Activated CD8-positive, alpha-beta memory T cell treated with anti-CD3 and anti-CD28 coated beads for 1 hour (primary cell): ENCODE measurements around the gene TSC22D1.

Experiments
- DNase-seq, 2 donors: peaks; one replicate each; pipeline ENCODE4 v3.0.0-alpha.2; 2020; ENCODE audit warnings: low read depth in 1 of 2; ENCODE audit errors: extremely low read depth in 1 of 2

The TSC22D1 gene

DNA sequence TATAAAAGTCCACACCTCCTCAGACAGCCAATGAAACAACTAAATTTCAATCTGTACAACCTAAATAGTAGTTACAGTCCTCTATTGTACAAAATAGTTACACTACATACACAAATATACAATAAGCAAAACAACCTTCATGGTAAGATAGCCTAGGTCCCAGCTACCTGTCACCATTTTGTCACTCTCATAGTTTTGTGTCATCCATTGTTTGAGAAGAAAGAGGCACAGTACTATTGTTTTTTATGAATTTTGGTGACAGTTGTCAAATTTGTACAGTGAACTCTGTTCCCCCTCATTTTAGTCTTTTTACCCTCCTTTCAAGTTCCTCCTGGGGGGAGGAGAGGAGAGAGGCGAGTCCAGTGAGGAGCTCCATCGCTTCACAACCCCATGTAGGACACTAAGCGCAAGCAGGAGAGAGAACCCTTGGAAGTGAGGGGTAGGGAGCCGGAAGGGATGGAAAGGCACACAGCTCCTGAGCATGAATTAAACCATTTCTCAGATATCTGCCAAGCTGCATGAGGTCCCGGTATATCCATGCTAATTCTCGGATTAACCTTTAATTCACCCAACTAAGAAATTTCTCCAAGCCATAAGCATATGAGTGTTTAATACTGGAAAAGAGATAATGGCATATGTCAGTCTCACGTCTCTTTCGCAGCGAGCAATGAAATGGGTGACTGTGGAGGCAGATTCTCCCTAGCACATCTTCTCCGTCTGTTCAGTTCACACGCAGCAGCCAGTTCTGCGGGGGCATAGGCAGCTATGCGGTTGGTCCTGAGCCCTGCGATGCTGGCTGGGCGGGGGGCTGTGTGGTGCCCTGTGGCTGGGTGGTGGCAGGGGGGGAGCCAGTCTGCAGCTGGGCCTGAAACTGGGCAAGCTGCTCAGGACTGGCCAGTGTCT is 142.0 kb downstream of the TSC22D1 start:
- DNase-seq, result no peak

DNA sequence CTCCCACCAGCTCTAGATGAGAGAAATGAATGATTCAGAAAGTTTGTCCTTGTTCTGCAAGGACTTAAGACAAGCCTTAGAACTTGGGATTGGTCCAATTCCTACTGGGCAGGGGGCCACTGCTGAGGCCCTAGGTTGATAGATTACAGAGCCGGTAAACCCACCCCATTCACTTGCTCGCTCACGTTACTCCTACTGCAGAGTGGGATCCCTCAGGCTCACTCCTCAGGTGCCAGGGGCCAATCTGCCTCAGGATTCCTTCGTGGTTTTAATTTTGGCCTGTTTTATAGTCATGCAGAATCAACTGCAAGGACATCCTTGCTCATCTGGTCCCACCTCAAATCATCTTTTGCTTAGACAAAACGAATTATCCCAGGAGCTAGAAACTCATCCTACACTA is 143.5 kb downstream of the TSC22D1 start:
- no peak for DNase-seq

DNA sequence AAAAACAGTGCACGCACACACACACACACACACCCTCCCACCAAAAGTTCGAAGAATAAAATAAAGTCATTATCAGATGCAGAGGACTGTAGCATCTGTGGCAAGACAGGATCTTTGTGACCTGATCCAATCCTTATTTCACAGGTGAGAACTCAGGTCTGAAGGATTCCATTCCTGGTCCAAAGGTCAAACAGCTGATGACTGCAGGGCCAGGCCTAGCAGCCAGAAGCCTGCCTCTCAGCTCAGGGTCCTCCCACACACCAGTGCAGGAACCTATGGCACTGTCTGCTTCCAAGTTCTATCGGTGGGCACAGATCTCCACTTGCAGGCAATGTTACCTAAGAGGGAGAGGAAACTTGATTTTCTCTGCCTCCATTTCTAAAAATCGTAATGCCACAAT is 145.0 kb downstream of the TSC22D1 start:
- no peak for DNase-seq

DNA sequence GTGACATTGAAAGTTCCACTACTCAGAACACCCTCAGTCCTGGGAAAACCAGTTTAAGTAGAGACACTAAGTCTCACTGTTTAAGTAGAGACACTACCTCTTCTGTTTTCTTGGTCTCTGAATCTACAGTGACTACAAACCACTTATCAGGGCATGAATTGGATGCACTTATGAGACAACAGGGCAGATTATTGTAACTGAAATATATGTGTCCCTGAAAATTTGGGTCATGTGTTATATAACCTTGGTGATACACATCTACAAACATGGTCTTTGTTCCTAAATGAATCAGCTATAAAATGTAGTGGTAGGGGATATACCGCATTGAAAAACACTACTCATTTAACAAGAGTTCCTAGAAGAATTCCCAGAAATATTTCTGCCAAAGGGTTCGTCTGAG is 146.8 kb downstream of the TSC22D1 start:
- DNase-seq, result no peak

DNA sequence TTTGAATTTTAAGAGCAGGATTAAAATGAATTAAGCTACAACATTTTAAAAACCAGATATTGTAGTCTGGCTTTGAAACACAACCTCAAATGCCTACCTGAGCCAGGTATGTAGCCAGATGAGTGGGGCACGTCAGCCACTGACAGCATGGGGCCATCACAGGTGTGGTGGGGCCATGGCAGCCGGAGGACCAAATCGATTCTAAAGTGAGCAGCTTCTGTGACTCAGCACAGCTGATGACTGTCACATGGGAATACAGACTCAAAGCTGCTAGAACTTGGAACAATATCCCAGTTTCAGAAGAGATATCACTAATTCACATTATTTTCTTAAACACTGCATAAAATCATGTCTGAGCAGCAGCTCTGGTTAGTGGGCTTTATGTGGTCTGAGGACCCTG is 149.7 kb downstream of the TSC22D1 start:
- DNase-seq, result no peak

DNA sequence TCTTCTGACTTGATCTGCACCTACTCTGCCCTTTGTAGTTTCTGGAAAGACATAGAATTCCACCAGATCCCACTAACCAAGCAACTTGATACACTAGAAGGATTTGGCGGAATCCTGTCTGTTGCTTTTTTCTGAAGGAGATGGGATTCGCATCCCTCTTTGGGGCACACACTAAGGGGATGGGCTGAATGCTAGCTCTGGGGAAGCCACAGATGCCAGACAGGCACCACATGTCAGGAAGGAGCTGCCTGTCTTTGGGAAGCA is 150.4 kb downstream of the TSC22D1 start:
- DNase-seq, result no peak

DNA sequence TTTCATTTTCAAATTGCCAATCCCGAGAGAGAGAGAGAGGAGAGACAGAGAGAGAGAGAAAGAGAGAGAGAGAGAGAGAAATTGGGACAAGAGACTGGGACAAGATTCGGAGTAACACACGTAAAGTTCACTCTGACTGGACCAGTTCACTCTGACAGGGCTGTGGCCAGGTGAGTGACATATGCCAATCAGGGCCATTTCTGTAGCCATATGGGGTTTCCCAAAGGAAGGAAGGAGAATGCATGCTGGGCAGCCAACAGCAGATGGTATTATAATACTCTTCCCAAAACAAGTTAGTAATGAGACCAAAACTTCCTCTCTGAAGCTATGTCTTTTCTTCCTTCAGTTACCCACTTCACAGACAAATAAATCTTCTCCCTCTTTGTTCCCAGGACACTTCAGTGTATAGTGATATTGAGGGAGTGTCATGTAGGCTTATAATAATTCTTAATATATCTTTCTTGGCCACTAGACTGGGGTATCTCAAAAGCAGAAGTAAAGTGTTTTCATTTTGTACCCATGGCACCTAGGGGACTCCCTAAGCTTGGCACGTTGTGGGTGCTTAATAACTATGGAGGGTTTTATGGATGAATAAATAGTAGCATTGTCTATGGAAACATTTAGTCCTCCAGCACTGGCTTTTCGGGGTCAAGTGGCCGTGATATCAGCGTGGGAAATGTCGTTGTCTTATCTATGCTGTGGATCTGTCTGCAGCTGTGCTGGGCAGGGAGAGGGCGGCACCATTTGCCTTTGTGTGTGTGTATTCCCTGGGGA is 150.9 kb downstream of the TSC22D1 start:
- no peak for DNase-seq

DNA sequence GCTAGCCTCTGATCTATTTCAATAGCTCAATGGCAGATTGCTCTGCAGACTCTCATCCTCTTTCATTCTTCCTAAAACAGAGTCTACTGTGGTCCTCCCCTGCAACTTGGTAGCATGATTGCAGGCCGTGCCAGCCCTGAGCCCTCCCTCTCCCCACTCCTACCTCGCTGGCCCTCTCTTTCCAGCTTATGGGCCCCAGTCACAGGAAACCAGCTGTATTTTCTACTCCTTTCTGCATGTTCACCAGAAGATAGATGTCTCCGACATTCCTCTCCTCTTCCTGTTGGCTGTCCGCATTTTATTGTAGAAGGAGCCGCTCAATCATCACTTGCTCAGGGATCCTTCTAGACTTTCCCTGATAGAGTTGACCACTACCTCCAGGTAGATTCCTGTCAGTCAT is 152.3 kb downstream of the TSC22D1 start:
- DNase-seq, result no peak

DNA sequence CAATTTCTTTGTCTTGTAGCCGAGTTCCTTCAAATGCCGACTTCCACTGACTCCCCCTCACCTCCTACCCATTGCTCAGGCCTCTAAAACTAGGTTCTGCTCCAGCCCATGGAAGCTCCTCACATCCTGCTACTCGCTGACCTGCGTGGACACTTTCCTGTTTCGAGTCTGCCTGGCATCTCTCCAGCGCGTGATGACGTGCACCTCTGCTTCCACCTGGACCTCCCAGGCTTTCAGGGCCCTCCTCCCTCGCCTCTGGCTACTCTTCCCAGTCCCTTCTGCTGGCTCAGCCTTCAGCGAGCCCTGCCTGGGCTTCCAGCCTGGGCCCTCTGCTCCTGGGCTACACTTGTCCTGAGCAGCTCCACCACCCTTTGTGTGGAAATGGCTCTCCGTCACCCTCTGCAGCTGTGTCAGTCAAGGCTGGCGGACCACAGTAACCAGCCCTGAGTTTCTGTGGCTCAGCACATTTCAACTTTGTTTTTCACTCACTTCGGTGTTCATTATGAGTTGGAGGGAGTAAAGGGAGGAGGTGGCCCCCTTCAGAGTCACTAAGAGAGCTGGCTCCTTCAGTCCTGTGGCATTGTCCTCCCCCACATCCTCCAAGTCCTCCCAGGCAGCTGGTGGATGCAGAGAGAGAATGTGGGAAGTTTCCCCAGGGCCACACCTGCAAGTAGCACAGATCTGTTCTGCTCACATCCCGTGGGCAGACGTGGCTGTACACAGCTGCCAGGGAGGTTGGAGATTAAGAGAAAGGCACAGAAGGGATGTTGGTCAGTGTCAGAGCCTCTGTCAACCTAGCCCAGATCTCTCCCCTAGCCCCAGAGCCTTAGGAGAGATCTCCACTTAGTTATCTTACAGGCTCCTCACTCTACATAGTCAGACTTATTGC is 153.1 kb downstream of the TSC22D1 start:
- DNase-seq, result no peak

DNA sequence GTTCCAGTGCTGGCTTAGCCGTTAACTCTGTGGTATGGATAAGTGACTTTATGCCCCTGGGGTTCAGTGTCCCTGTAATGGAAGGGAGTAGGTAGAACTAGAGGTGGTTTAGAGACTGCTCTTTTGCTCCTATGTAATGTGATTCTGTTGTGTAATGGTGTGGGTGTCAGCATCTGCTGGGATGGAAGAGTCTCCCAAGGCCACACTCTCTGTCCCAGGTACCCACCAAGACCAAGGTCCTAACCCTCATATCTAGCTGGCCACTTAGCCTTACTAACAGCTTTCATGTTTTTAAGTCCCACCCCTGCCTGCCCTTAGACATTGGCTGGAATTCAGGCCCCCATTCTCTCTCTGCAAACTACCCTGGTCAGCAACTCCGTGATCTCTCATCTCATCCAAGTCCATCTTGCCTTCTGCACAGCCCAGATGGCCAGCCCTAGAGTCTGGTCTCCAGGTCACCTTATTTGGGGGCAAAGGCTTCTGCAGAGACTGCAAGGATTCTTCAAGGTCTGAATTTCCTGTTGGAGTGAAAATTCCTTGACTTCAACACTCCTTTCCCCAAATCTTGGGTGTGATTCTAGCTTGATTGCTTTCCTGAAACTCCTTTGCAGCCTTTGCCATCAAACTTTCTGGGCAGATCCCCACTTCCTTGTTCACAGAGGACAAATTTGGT is 154.1 kb downstream of the TSC22D1 start:
- no peak for DNase-seq

DNA sequence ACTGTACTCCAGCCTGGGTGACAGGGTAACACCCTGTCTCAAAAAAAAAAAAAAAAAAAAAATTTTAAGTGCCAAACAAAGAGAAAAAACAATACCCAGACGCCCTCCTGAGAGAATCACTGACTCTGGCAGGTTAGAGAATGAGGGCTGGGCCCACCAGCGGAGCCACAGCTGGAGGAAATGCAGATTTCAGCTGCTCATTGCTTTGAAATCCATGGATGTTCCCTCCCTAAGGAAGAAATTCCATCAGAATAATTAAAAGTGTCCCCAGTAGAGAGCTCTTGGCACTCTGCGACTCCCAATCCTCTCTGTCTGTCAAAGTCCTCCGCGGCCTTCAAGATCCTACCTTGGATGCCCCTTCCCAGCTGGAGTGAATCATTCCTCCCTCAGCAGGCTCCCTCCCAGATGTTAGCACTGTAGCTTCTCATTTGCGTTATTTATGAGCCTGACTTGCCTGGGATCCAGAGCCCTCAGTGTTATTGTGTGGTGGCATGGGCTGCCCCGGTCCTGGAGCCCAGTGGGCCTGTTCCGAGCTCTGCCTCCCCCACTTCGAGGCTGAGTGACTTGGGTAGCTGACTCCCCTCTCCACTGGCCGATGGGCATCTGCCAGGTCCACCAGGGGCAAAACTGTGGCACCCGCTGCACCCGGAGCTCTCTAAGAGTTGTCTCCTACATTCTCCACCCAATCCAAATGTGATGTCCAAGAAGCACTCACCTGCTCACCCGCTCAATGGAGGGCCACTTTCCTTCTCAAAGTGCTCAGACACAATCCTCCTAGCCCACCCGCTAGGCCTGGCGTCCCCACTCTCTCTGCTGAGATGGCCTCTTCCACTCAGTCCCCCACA is 155.5 kb downstream of the TSC22D1 start:
- DNase-seq, result no peak

DNA sequence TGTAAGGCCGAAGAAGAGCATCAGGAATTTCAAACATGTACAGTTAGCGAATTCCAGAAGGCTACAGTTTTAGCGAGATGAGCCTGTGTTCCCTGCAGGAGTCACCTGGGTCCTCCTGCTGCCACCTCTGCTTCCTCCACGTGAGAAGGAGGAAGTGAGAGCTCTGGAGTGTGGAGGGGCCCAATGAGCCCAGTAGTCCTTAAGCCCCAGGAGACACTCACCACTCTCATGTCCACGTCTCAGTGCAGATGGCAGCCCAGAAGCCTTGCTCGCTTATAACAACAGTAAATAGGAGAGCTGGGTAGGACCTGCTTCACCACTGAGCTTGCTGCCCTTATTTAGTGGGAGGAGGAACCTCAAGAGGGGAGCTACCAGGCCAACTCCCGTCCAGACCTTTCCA is 158.3 kb downstream of the TSC22D1 start:
- no peak for DNase-seq

DNA sequence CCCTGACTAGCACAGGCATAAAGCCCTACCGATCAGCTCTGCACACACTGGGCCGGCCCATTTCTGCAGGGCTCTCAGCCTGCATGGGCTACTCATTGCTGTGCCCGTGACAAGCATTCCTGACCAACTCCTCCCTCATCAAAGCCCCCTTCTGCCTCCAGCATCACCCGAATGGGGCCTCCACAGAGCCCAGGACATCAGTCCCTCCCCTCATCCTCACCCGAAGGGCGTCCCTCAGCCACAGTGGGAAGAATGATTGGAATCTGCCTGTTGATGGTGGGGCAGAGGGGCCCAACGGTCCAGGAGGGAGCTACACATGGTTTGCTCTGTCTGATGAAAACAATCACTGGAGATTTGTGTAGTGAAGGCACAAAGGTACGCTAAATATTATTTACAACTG is 158.7 kb downstream of the TSC22D1 start:
- no peak for DNase-seq

DNA sequence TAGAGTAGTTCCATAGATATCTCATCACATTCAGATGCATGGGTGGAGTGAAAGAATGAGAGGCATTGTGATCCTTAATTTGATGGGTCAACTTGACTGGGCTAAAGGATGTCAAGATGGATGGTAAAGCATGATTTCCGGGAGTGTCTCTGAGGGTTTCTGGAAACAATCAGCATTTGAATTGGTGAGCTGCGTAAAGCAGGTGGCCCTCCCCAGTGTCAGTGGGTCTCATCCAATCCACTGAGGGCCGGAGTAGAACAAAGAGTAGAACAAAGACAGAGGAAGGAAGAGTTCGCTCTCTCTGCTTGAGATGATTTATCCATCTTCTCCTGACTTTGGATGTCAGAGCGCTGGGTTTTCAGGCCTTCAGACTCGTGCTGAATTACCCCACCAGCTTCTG is 159.4 kb downstream of the TSC22D1 start:
- DNase-seq, result no peak

DNA sequence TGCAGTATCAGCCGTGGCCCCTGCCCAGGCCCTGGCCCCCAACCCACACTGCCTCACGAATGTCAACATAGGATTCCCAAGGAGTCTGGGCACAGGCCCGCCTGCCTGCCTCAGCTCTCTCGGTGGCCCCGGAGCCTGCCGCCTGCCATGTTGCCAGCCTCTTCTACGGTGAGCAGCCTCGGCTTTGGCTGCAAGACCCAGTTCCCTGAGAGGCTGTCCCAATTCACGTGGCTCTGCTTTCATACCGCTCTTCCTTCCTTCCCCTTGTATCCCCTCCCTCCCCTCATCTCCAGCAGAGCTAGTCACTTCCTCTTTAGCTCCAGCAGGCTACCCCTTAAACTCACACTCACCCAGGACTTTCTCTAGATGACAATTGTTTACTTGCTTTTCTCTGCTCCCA is 159.8 kb downstream of the TSC22D1 start:
- no peak for DNase-seq

DNA sequence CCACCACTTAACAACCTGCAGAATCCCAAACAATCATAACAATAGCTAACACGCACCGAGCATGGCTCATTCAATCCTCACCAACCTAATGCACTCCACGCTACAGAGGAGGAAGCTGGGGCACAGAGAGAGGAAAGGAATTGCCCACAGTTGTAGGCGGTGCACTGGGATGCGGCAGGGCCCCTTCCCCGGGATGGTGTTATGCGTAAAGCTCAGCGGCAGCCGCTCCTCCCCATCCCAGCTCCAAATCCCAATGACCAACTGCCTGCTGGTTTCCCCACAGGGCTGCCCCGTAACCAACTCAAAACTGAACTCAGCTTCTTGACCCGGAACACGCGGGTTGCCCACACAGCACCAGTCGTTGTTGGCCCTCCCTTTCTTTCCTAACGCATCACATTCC is 160.3 kb downstream of the TSC22D1 start:
- no peak for DNase-seq

DNA sequence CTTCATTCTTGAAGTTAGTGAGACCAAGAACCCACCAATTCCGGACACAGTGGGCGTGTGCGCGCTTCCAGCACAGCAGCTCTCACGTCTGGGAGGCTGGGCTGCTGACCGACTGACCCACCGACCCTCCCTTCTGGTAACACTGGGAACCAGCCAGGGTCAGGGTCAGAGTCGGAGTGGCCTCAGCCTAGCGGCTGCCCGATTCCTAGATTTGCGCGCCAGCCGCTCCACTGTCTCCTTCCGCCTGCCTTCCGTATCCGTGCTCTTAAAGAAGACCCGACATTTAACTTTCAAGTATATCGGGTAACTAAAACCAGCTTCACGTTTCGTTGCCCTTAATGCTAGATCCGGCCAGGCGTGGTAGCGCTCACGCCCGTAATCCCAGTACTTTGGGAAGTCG is 161.4 kb downstream of the TSC22D1 start:
- no peak for DNase-seq

DNA sequence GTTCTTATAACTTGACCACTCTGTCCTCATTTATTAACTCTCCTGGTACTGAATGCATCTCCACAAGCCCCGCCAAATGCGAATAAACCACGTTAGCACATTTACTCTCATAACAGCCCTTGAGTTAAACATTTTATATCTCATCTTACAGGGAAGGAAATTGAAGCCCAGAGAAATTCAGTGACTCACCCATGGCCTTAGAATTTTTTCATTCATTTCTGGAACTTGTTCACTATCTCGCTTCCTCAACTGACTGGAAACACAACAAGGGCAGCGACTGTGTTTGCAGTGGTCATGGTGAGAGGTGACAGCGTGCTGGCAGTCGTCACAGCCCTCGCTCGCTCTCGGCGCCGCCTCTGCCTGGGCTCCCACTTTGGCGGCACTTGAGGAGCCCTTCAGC is 163.0 kb downstream of the TSC22D1 start:
- DNase-seq, result no peak

DNA sequence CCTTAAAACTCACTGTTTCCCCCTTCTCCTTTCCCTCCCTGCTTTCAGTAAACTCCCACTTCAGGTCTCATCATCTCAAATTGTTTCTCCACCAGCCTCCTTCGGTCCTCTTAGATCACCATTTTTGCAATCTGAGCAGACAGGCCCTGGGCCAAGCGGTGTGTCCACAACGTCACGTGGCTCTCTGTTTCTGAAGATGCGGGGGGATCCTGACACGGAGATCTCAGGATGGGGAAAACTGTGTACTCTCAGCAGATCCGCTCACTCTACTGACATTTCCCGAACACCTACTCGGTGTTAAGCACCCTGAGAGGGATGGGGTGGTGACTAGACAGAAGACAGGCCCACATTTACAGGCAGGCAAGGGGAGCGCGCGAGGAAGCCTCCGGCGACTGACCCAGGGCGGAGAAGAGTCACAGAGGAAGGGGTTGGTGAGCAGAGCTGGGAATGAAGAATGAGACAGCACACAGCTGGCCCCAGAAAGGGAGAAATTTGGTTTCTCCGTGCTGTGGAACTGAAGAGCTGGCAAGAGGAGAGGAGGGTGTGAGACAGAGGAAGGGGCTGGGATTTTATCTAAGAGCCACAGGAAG is 163.7 kb downstream of the TSC22D1 start:
- no peak for DNase-seq

DNA sequence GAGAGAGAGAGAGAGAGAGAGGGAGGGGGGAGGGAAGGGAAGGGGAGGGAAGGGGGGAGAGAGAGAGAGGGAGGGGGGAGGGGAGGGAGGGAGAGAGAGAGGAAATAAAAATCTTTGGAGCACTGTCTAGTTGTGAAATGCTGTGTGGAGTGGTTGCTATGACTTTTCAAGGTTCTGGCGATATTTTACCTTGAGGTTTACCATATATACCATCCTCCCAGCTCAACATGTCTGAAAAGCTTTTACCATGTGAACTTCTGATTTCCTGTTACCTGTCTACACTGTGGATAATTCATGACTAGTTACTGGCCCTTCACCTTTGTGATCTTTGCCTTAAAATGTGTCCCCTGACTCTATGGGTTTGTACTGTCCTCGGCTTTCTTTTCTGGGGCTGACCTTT is 164.3 kb downstream of the TSC22D1 start:
- DNase-seq, result no peak
